ENCODE data around the gene DGKQ.
A peak's percentile ranks its signal among the peaks of the same experiment; 100 is the strongest.

DNA sequence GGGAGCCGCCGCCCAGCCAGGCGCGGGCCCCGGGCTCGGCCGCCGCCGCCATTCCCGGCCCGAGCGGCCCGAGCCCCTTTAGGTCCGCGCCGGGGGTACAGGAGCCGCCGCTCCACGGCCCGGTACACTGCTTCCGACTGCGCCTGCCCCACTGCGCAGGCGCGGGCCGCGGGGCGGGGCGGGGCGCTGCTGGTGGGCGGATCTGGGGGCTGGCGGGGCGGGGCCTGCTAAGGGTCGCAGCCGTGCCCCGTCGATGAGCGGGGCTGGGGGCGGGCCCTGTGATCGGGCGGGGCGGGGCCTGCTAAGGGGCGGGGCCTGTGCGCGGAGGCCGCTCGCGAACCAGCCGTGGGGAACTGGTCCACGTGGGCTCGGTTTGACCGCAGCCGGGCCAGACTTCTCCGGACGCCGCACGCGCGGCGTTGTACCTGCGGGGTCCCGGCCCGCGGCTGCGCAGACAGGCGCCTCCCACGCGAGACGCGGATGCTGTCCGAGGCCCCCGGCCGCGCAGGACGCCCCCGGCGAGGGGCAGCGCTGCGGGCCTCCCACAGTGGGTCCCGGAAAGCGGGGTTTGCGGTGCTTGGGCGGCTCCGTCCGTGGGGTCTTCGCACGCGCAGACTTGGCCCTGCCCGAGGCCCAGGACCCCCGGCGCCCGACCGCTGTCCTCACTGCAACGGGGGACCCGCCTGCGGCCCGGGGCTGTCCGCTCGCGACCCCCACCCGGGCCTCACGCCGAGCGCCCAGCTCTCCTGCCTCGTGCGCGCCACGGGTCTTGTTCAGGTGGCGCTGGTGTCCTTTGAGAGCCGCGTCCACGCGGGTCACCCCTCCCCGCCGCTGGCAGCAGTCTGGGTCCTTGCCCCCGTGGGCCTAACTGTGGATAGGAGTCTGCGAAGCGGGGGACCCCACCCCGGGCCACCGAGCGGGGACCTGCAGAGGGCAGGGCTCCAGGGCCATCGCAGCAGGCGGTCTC is at the start of gene DGKQ:
- TF ChIP-seq, protein P1, sequence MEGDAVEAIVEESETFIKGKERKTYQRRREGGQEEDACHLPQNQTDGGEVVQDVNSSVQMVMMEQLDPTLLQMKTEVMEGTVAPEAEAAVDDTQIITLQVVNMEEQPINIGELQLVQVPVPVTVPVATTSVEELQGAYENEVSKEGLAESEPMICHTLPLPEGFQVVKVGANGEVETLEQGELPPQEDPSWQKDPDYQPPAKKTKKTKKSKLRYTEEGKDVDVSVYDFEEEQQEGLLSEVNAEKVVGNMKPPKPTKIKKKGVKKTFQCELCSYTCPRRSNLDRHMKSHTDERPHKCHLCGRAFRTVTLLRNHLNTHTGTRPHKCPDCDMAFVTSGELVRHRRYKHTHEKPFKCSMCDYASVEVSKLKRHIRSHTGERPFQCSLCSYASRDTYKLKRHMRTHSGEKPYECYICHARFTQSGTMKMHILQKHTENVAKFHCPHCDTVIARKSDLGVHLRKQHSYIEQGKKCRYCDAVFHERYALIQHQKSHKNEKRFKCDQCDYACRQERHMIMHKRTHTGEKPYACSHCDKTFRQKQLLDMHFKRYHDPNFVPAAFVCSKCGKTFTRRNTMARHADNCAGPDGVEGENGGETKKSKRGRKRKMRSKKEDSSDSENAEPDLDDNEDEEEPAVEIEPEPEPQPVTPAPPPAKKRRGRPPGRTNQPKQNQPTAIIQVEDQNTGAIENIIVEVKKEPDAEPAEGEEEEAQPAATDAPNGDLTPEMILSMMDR (IDR thresholded peaks at IDR 0.05), result no peak
- TF ChIP-seq POLR2A (IDR thresholded peaks at IDR 0.05) (no peak), POLR2AphosphoS5 (IDR thresholded peaks at IDR 0.05) (peak; percentile 60 to 70 (median 64)), EP300 (IDR thresholded peaks at IDR 0.05; ENCODE audit: low read depth) (no peak)

All from transverse colon (tissue), 4 donors.